ENCODE results near the gene MUCL3.
"Not testable (repeated sequence)": the region's sequence is repeated elsewhere in the genome, so short reads cannot be mapped to it uniquely, and the experiment has no call there.

Gene MUCL3

GRCh38 chr6:30940361-30940986, at the start of gene MUCL3:
TSS of gene MUCL3 (plus strand) at chr6:30940973. CDS start at chr6:30941000, 27 bp downstream.
- DNase-seq = no peak

- DNase-seq = no peak
These were observed 49.4 kb upstream of the MUCL3 start for GRCh38 chr6:30891450-30891723.

GRCh38 chr6:30891816-30892538, 48.8 kb upstream of the MUCL3 start:
- no peak for DNase-seq

GRCh38 chr6:30893001-30893591, 47.7 kb upstream of the MUCL3 start:
- DNase-seq = no peak

GRCh38 chr6:30893666-30894065, 47.1 kb upstream of the MUCL3 start:
- DNase-seq = no peak

- DNase-seq = no peak
These were observed 46.4 kb upstream of the MUCL3 start for GRCh38 chr6:30894381-30894780.

GRCh38 chr6:30894935-30895334, 45.8 kb upstream of the MUCL3 start:
- DNase-seq = no peak

- no peak for DNase-seq
These were observed 45.4 kb upstream of the MUCL3 start for GRCh38 chr6:30895343-30895742.

GRCh38 chr6:30896541-30896940, 44.2 kb upstream of the MUCL3 start:
- no peak for DNase-seq

- no peak for DNase-seq
These were observed 42.9 kb upstream of the MUCL3 start for GRCh38 chr6:30897882-30898281.

GRCh38 chr6:30898750-30899360, 41.9 kb upstream of the MUCL3 start:
- no peak for DNase-seq

GRCh38 chr6:30900863-30901417, 39.8 kb upstream of the MUCL3 start:
- DNase-seq = no peak

- no peak for DNase-seq
These were observed 39.3 kb upstream of the MUCL3 start for GRCh38 chr6:30901436-30901835.

- DNase-seq = not testable (repeated sequence)
These were observed 38.6 kb upstream of the MUCL3 start for GRCh38 chr6:30902196-30902595.

GRCh38 chr6:30902709-30903108, 38.1 kb upstream of the MUCL3 start:
- DNase-seq = no peak

GRCh38 chr6:30903236-30903635, 37.5 kb upstream of the MUCL3 start:
- no peak for DNase-seq

- not testable (repeated sequence) for DNase-seq
These were observed 33.4 kb upstream of the MUCL3 start for GRCh38 chr6:30907290-30907757.

- DNase-seq = peak; percentile 95 to 96
These were observed 32.8 kb upstream of the MUCL3 start, which contains the start of gene GTF2H4 for GRCh38 chr6:30907758-30908591. TSS of gene GTF2H4 (plus strand) at chr6:30908207.

GRCh38 chr6:30908700-30909099, 32.1 kb upstream of the MUCL3 start:
- no peak for DNase-seq

GRCh38 chr6:30910473-30910872, 30.3 kb upstream of the MUCL3 start:
- DNase-seq = not testable (repeated sequence)

- no peak for DNase-seq
These were observed 27.8 kb upstream of the MUCL3 start for GRCh38 chr6:30912746-30913520.

- no peak for DNase-seq
These were observed 27.1 kb upstream of the MUCL3 start for GRCh38 chr6:30913721-30914075.
